MM.1S (cell line): ENCODE measurements around the gene KLF4.

Source experiments
- CTCF ChIP-seq: fragments of 300-600 bp; sonication (generic); IDR thresholded peaks from 2 replicates; pipeline ENCODE4 v1.5.1; 2016; ENCODE audit warnings: antibody characterized with exemption, low read length, mixed read lengths
- EZH2phosphoT487 ChIP-seq: fragments of 300-600 bp; sonication (generic); IDR thresholded peaks from 2 replicates; pipeline ENCODE4 v1.6.1; 2018; ENCODE audit warnings: antibody characterized with exemption, low read length

GRCh38 chr9:107484117-107484723, 5.3 kb downstream of the KLF4 start:
- TF ChIP-seq CTCF, result peak; percentile 49
- no peak for TF ChIP-seq EZH2phosphoT487
